ENCODE results near the gene PSMF1.
"Not testable (repeated sequence)": the region's sequence is repeated elsewhere in the genome, so short reads cannot be mapped to it uniquely, and the experiment has no call there.

PSMF1 gene

DNA sequence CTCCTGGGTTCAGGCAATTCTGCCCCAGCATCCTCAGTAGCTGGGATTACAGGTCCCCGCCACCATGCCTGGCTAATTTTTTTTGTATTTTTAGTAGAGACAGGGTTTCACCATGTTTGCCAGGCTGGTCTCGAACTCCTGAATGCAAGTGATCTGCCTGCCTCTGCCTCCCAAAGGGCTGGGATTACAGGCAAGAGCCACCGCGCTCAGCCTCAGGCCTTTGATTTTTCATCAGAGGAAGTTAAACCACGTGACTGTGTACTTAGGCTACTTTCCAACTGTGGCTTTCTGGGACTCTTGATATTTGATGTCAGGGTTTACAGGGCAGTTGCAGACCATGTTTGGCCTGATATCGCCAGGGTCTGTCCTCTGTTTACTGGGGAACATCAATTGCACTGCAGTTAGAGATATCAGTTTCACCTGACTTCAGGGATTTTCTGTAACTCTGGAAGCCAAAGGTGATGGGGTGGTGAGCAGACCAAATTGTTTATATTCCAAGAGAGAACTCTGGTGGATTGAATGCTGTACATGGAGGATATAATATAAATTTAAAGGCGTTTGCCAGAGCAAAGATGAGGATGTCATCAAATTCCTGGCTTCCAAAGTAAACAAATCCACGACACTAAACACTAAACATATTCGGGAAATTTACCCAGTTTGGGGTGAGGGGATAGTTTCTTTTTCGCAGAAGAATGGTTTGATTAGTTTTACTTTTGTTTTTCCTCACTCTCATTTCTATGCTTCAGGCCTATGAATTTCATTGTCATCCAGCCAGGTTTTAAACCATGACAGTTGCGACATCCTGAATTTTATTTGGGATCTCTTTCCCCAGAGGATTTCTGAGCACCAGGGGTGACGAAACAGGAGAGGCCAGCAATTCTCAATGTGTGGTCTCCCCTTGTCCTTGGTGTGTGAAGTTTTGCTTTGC is 4.2 kb downstream of the PSMF1 start:
- no peak for DNase-seq

DNA sequence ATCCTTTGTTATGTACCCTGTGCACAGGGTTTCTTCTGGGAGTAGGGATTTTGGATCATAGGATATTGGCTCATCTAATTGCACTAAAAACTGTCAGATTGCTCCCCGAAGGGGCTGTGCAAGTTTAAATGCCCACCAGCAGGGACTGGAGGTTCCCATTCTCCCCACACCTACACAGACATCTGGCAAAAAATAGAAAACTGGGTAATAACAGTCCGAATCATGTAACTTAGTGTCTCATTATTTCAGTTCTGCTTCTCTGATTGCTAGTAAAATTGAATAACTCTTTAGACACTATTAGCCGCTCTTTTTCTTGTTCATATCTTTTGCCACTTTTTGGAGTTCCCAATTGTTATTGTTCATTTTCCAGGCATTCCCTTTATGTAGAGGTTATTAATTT is 5.3 kb downstream of the PSMF1 start:
- DNase-seq, result no peak

DNA sequence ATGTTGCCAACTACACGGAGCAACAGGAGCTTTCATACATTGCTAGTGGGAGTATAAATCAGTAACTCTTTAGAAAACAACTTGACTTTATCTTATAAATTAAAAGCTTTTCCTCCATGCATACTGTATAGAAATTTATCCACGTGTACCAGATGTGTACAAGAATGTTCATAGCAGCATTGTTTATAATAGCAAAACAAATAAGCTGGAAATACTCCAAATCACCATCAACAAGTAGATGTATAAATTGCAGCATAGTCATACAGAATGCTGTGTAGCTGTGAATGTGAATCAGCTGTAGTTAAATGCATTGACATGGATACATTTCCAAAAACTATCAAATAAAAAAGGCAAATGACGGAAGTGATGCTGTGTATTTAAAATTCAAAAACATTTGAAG is 6.0 kb downstream of the PSMF1 start:
- DNase-seq, result no peak

DNA sequence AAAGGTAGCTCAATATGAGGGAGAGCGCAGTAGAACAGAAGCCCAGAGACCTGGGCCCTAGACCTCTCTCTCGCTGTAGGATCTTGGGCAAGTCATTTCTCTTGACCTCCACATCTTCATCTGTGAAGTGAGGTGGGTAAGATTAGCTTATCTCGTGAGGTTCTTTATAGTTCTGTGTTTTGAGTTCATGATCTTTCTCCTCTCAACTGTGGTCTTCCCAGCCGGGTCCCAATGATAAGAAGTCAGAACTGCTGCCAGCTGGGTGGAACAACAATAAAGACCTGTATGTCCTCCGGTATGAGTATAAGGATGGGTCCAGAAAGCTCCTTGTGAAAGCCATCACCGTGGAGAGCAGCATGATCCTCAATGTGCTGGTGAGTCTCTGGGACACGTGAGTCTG is 6.9 kb downstream of the PSMF1 start:
- no peak for DNase-seq

DNA sequence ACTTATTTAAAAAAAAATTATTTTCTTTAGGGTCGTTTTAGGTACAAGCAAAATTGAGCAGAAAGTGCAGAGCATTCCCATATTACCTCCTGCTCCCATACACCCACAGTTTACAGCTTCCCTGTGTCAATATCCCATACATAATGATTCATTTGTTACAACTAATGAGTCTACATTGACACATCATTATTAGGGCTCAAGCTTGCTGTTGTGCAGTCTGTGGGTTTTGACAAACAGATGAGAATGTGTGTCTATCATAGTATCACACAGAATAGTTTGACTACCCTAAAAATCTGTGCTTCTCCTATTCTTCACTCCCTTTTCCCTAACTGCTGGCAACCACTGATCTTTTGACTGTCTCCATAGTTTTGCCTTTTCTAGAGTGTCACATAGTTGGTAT is 9.4 kb downstream of the PSMF1 start:
- no peak for DNase-seq

DNA sequence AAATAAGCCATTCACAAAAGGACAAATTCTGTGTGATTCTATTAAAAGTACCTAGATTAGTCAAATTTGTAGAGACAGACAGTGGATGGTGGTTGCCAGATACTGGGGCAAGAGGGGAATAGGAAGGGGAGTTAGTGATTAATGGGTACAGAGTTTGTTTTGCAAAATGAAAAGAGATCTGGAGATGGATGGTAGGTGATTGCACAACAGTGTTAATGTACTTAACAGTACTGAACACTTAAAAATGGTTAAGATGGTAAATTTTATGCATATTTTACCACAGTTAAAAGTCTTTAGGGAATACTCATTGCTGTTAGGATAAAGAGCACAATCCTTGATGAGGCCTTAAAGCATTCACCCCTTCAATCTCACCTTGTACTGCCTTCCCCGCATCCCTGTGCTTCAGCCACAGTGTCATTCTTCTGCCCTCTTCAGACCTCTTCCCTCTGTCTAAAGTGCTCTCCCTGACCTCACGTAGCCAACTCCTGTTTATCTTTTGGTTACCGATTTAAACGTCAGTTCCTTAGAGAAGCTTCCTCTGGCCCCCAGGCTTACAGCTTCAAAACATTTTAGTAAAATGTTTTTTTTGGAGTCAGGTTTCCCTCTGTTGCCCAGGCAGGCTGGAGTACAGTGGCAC is 11.8 kb downstream of the PSMF1 start:
- DNase-seq, result no peak

DNA sequence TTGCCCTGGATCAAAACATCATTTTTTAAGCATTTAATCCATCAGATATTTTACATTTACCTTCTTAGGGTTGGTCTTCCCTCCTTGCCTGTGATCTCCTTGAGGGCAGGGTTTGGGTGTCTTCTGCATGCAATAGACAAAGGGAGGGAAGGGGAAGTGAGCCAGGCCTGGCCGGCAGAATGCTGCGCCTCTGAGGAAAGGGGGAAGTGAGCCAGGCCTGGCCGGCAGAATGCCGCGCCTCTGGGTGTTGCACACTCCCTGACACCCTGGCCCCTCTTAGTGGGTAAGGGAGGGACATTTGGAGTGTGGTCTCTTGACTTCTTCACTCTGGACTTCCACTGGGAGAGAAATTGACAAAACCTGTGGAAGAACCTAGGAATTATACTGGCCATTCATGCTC is 12.4 kb downstream of the PSMF1 start:
- DNase-seq, result peak; percentile 39

DNA sequence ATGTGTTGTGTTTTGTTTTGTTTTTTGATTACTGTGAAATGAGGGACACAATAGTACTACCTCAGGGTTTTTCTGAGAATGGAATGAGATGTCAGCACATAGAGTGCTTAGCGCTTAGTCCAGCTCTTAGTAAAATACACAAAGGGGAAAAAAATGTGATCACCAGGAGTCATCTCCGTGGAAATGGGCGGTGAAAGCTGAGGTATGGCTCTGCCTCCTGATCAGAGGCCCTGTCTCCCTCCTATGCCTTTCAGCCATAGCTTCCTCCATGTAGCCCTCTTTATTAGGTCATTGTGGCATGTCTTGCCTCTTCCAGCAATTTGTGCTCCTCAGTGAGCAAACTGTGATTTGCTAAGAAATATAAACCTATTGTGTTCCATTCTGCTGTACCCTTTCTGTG is 13.0 kb downstream of the PSMF1 start:
- no peak for DNase-seq

DNA sequence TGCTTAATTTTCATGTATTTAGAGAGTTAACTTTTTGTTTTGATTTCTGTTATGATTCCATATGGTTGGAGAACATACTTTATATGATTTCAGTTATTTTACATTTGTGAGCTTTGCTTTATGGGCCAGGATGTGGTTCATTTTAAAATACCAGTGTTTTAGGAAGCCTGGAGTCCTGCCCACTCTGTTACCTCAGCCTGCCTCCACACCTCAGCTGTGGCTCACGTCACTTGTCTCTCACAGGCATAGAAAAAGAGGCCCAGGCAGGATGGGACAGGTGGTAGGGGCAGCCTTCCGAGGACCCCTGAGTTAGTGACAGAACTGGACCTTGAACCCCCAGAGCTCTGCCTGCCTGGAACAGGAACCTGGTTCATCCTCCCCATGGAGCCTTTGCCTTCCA is 16.0 kb downstream of the PSMF1 start:
- no peak for DNase-seq

DNA sequence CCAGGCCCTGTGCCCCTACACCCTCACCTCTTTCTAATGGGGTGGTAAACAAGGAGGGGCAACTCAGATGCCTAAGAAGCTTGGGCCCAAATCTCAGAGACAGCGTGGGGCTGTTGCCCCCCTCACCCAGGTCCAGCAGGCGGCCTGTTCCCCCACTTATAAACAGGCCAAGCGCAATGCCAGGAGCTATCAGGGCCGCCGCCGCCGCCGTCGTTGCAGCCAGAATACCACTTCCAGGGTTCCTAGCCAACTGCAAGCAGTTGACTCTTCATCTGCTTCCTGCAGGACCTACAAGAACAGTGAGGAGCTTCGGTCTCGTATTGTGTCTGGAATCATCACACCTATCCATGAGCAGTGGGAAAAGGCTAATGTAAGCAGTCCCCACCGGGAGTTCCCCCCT is 16.4 kb downstream of the PSMF1 start:
- no peak for DNase-seq

DNA sequence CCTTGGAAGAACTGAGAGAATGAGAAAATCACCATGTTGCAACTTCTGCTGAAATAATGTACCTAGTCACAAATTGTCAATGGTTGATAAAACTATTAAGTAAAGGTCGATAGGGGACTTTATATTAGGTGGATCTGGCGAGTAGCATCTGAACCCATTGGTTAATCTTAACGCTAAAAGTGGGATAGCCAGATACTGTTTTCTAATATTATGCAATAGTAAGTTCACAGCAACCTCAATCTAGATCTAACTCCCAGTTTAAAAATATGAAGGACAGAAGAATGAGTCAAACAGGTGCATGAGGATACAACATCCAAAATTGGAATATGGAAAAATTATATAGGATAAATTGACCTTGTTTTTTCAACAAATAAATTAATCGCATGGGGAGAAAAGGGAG is 18.8 kb downstream of the PSMF1 start:
- no peak for DNase-seq

DNA sequence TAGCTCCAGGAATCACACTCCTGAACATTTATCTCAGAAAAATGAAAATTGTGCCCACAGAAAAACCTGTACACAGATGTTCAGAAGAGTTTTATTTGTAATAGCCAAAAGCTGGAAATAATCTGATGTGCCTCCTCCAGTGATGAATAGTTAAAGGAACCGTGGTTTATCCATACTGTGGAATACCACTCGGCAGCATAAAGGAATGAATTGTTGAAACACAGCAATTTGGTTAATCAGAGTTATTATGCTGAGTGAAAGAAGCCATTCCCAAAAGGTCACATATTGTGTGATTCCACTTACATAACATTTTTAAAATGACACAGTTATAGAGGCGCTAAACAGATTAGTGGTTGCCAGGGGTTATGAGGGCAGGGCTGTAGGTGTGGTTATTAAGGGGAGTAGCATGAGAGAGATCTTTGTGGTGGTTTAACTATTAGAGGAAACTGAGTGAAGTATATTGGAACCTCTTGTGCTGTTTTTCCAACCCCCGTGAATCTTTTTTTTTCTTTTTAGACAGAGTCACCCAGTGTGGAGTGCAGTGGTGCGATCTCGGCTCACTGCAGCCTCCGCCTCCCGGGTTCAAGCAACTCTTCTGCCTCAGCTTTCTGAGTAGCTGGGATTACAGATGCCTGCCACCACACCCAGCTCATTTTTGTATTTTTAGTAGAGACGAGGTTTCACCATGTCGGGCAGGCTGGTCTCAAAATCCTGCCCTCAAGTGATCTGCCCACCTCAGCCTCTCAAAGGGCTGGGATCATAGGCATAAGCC is 26.2 kb downstream of the PSMF1 start:
- no peak for DNase-seq

DNA sequence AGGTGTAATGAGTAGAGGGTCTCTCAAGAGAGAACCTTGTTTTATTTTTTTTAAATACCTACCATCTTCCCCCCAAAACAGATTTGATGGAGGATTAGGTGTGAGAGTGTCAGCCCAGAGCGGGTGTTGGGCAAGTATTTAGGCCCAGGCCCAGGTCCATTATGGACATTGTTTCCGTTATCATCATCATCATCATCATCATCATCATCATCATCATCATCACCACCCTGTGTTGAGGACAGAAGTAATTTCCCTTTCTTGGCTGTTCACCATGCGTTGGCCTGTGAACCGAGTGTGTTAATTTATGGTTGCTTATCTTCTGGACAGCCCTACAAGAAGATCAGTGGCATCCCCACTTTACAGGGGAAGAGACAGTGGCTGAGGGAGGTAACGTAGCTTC is 28.6 kb downstream of the PSMF1 start:
- no peak for DNase-seq

DNA sequence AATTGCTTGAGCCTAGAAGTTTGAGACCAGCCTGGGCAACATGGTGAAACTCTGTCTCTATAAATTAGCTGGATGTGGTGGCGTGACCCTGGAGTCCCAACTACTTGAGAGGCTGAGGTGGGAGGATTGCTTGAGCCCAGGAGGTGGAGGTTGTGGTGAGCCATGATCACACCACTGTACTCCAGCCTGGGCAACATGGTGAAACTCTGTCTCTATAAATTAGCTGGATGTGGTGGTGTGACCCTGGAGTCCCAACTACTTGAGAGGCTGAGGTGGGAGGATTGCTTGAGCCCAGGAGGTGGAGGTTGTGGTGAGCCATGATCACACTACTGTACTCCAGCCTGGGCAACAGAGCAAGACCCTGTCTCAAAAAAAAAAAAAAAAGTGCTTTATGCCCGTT is 31.4 kb downstream of the PSMF1 start:
- not testable (repeated sequence) for DNase-seq

DNA sequence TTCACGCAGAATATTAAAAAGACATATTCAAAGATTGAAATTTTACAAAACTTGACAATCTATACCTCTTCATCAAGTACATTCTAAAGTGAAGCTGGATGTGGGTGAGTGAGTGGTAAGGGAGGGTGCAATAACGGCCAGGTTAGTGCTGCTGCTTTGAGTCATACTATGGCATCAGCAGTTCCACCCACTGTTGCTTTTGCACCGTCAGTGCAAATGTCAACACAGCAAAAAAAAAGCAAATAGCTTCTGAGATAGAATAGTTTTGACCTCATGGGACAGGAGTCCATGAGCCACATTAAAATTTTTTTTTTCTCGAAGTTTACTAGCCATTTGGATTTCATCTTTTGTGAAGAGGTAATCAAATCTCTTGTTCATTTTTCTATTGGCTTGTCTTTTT is 31.8 kb downstream of the PSMF1 start:
- no peak for DNase-seq

DNA sequence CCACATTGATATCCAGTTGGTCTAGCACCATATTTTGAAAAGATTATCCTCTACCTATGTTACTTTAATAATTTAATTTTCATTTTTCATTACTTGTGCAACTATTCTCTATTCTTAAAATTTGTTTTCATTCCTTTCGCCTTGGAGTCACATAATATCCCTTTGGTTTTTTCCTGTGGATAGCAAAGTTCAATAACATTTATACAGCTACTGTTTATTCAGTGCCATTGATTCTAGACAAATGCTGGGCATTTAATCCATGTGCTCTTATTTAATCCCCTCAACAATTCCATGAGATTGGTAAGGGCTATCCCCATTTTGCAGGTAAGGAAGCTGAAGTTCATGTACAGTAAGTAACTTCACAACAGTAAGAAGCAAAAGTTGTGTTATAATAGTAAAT is 32.6 kb downstream of the PSMF1 start:
- no peak for DNase-seq

DNA sequence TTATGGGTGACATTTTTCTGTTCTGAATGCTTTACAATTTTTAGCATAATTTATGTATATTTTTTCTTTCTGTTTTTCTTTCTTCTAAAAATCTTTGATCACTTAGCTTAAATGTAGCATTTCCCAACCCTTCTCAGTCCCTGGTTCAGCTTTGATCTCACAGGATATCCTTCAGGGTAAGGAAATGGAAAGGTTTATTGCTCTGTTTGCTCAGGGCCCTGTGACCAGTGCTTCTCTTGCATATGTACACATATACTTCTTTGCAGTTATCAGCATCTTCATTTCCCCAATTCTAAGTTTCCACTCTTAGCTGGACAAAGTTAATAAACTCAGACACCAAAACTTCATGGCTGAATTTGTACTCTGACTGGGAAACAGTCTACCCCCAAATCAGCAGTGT is 35.8 kb downstream of the PSMF1 start:
- DNase-seq, result no peak

DNA sequence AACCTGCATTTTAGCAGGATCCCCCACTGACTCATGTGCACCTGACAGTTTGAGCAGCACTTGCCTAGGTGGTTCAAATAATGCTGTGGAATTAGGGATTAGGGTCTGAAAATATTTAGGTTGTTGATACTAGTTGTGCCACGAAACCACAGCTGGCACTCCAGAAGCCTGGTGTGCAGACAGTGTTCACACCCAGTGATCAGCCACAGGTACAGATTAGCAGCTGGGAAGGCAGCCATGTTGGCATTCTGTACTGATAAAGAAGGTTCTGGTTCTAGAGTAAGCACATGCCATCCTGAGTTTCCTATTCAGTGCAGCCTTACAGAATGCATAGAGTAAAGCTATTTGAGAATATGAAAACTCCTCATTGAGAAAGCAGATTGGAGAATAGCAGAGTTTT is 36.3 kb downstream of the PSMF1 start:
- DNase-seq, result no peak

DNA sequence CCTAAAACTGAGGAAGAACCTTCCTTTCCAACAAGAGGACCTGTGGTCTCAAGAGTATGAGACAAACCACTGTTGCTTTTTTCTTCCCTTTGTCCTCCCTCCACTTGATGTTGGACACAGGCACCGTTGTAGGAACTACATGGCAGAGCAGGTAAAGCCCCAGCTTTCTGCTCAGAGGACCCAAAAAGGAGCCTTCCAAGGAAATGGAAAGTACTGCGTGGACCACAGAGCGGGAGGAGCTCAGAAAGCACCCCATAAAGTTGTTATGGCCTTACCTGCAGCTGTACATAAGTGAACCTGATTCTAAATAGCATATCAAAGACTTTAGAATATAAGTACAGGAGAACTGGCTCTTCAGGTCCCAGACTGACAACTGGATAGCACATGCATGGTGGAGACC is 36.9 kb downstream of the PSMF1 start:
- DNase-seq, result no peak

DNA sequence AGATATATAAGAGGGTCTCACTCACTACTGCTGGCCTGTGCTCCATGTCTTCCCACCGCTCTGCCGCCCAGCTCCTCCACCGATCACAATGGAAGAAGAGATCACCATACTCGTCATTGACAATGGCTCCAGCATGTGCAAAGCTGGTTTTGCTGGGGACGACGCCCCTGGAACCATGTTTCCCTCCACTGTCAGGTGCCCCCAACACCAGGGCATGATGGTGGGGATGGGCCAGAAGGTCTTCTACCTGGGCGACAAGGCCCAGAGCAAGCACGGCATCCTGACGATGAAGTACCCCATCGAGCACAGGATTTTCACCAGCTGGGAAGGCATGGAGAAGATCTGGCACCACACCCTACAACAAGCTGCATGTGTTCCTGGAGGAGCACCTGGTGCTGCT is 42.1 kb downstream of the PSMF1 start:
- DNase-seq, result no peak

DNA sequence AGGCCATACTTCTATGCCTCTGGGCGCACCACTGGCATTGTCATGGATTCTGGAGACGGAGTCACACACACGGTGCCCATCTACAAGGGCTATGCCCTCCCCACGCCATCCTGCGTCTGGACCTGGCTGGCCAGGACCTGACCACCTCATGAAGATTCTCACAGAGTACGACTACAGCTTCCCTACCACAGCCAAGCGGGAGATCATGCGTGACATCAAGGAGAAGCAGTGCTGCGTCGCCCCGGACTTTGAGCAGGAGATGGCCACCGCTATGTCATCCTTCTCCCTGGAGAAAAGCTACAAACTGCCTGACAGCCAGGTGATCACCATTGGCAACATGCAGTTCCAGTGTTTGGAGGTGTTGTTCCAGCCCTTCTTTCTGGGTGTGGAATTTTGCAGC is 42.6 kb downstream of the PSMF1 start:
- DNase-seq, result no peak

DNA sequence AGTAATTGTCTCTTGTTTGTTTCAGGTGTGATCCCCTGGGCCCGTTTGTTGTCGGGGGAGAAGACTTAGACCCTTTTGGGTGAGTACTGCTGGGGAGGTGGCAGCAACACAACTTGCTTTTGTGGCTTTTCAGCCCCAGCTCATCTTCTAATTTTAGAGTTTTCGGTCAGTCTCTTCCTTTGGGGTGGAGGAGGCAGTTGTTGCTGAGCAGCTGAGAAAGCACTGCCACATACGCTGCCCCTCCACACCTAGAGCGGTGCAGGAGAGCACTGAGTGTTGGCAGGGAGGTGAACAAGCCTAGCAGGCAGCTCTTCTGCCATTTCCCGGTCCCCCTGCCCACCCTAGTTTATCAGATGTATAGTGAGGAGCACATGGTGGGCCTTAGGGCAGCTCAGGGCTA is 44.7 kb downstream of the PSMF1 start:
- DNase-seq, result no peak

DNA sequence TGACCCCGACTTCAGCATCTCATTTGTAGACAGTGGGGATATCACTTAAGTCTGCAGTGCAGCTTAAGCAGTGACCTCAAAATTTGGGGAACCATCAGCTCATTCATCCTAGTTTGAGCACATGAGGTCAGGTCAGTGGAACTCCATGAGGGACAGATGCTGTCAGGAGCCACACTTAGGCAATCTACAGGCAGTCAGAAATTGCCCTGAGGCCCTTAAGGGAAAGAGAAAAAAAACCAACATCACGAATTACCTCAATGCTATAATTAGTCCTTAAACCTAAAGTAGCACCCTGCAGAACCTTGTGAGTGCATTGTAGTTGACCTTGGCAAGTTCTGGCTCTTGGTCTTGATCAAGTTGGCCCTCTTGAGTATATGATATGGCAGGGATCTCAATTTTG is 45.3 kb downstream of the PSMF1 start:
- DNase-seq, result no peak

DNA sequence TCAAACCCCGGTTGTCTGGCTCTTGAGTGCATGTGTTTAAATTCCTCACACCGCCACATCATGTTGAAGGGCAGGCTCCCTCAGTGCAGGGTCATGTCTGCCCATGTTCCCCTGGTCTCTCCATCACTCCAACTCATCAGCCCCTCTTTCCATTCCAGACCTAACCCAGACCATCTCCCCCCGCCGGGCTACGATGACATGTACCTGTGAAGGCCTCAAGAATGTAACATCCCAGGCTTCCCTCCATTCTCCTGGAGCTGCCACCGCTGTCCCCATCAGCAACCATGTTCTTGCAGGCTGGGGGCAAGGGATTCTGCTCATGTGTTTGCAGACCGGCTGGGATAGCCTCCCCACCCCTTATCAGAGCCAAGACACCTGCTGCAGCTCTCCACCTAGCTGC is 46.5 kb downstream of the PSMF1 start:
- DNase-seq, result no peak

Measured in CD4-positive, alpha-beta T cell treated with Interferon gamma for 1 hour (primary cell).